GM03348 (cell line): ENCODE data around the gene PUS3.
"Not testable (repeated sequence)": the region's sequence is repeated elsewhere in the genome, so short reads cannot be mapped to it uniquely, and the experiment has no call there.

ENCODE experiments used
- DNase-seq: peaks from one replicate; pipeline ENCODE4 v3.0.0; 2012; ENCODE audit warnings: low spot score

The PUS3 gene

GRCh38 chr11:125865354-125865753 is 37.7 kb downstream of the PUS3 start:
- not testable (repeated sequence) for DNase-seq

DNA sequence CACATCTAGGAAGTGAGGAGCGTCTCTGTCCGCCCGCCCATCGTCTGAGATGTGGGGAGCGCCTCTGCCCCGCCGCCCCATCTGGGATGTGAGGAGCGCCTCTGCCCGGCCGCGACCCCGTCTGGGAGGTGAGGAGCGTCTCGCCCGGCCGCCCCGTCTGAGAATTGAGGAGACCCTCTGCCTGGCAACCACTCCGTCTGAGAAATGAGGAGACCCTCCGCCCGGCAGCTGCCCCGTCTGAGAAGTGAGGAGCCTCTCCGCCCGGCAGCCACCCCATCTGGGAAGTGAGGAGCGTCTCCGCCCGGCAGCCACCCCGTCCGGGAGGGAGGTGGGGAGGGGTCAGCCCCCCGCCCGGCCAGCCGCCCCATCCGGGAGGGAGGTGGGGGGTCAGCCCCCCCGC is 40.2 kb downstream of the PUS3 start:
- DNase-seq = not testable (repeated sequence)

DNA sequence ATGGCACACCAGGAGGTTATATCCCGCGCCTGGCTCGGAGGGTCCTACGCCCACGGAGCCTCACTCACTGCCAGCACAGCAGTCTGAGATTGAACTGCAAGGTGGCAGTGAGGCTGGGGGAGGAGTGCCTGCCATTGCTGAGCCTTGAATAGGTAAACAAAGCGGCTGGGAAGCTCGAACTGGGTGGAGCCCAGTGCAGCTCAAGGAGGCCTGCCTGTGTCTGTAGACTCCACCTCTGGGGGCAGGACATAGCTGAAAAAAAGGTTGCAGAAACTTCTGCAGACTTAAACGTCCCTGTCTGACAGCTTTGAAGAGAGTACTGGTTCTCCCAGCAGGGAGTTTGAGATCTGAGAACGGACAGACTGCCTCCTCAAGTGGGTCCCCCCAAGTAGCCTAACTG is 45.3 kb downstream of the PUS3 start:
- DNase-seq = not testable (repeated sequence)

- no peak for DNase-seq
Measured at GRCh38 chr11:125846188-125846587, 56.8 kb downstream of the PUS3 start.
